ENCODE measurements around the gene SLC22A14.

Gene SLC22A14

GRCh38 chr3:38297947-38298711, 16.0 kb downstream of the SLC22A14 start:
- DNase-seq (ENCODE audit: low spot score): no peak
- TF ChIP-seq CTCF (IDR thresholded peaks at IDR 0.05; ENCODE audit: borderline replicate concordance, control extremely low read depth, extremely low read depth, insufficient read depth, missing control alignments): peak; percentile 16
- in situ Hi-C loops (cut with MboI; ENCODE audit: low sequenced_read_pairs, unreplicated experiment): no loop called here

- TF ChIP-seq CTCF (IDR thresholded peaks at IDR 0.05; ENCODE audit: borderline replicate concordance, control extremely low read depth, extremely low read depth, insufficient read depth, missing control alignments): no peak
- DNase-seq (ENCODE audit: low spot score): no peak
- in situ Hi-C loops (cut with MboI; ENCODE audit: low sequenced_read_pairs, unreplicated experiment): no loop called here
Measured at GRCh38 chr3:38306941-38307340, 24.8 kb downstream of the SLC22A14 start.

- no peak for TF ChIP-seq CTCF (IDR thresholded peaks at IDR 0.05; ENCODE audit: borderline replicate concordance, control extremely low read depth, extremely low read depth, insufficient read depth, missing control alignments)
- DNase-seq (ENCODE audit: low spot score): no peak
- in situ Hi-C loops (cut with MboI; ENCODE audit: low sequenced_read_pairs, unreplicated experiment): no loop called here
Measured at GRCh38 chr3:38307599-38307998, 25.5 kb downstream of the SLC22A14 start.

GRCh38 chr3:38308456-38308855, 26.4 kb downstream of the SLC22A14 start:
- in situ Hi-C loops (cut with MboI; ENCODE audit: low sequenced_read_pairs, unreplicated experiment): no loop called here
- no peak for TF ChIP-seq CTCF (IDR thresholded peaks at IDR 0.05; ENCODE audit: borderline replicate concordance, control extremely low read depth, extremely low read depth, insufficient read depth, missing control alignments)
- no peak for DNase-seq (ENCODE audit: low spot score)

GRCh38 chr3:38311476-38311875, 29.4 kb downstream of the SLC22A14 start:
- DNase-seq (ENCODE audit: low spot score): no peak

GRCh38 chr3:38311941-38312340, 29.8 kb downstream of the SLC22A14 start:
- in situ Hi-C loops (cut with MboI; ENCODE audit: low sequenced_read_pairs, unreplicated experiment): no loop called here
- TF ChIP-seq CTCF (IDR thresholded peaks at IDR 0.05; ENCODE audit: borderline replicate concordance, control extremely low read depth, extremely low read depth, insufficient read depth, missing control alignments): no peak
- no peak for DNase-seq (ENCODE audit: low spot score)

More at GRCh38 chr3:38311476-38311875, 29.4 kb downstream of the SLC22A14 start:
- no peak for TF ChIP-seq CTCF (IDR thresholded peaks at IDR 0.05; ENCODE audit: borderline replicate concordance, control extremely low read depth, extremely low read depth, insufficient read depth, missing control alignments)
- in situ Hi-C loops (cut with MboI; ENCODE audit: low sequenced_read_pairs, unreplicated experiment): no loop called here
